Epithelial cell of esophagus (primary cell): ENCODE results near the gene TRAPPC3.
A peak's percentile ranks its signal among the peaks of the same experiment; 100 is the strongest.
"Not testable (repeated sequence)": the region's sequence is repeated elsewhere in the genome, so short reads cannot be mapped to it uniquely, and the experiment has no call there.

Source experiments
- DNase-seq: peaks from one replicate; pipeline ENCODE4 v3.0.0; 2010; ENCODE audit warnings: low read depth
- H3K4me3 ChIP-seq: 2 replicates; pipeline ENCODE4 v1.5.1; 2011; ENCODE audit warnings: mild to moderate bottlenecking, low read length, control low read depth
- TF ChIP-seq, protein P1 (sequence below): IDR thresholded peaks from 2 replicates; pipeline ENCODE4 v1.5.1; 2011; ENCODE audit warnings: low read depth, mild to moderate bottlenecking, low read length, control low read depth, inconsistent platforms; ENCODE audit not compliant: insufficient read depth; ENCODE audit errors: missing control alignments

TRAPPC3 gene

DNA sequence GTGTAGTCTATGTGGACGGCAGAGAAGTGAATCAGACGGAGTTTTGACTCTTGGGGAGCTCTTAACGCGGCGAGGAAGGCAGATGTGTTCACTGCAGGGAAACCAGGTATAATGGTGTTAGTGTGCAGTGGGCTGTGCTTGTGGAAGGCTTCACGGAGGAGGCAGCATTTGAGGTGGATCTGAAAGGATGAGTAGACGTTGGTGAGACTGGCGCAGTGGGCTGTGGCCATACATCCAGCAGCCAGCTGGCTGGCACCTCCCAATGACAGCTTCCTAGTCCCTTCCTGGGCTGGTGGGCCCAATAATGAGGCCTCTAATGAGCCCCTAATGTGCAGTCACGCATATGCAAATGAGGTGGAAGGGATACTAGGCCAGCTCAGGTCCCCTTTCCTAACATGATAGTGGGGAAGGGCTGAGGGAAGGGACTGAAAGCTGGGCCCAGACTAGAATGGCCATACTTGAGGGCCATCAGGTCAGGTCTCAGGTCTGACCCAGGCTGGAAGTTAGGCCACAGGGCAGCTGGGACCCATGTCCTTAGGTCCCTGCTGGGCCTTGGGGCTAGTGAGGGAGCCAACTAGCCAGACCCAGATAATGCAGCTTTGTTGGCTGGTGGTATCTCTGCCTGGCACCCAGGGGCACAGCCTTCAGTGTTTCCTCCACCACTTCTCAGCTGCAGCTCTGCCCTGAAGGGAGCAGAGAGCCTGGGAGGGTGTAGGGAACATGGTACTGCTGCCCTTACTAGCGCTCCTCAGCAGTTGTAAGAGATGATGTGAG lies 10.5 kb upstream of the TRAPPC3 start:
- no peak overlapping the region for H3K4me3 ChIP-seq
- no peak for DNase-seq
- TF ChIP-seq, protein P1, sequence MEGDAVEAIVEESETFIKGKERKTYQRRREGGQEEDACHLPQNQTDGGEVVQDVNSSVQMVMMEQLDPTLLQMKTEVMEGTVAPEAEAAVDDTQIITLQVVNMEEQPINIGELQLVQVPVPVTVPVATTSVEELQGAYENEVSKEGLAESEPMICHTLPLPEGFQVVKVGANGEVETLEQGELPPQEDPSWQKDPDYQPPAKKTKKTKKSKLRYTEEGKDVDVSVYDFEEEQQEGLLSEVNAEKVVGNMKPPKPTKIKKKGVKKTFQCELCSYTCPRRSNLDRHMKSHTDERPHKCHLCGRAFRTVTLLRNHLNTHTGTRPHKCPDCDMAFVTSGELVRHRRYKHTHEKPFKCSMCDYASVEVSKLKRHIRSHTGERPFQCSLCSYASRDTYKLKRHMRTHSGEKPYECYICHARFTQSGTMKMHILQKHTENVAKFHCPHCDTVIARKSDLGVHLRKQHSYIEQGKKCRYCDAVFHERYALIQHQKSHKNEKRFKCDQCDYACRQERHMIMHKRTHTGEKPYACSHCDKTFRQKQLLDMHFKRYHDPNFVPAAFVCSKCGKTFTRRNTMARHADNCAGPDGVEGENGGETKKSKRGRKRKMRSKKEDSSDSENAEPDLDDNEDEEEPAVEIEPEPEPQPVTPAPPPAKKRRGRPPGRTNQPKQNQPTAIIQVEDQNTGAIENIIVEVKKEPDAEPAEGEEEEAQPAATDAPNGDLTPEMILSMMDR: no peak

DNA sequence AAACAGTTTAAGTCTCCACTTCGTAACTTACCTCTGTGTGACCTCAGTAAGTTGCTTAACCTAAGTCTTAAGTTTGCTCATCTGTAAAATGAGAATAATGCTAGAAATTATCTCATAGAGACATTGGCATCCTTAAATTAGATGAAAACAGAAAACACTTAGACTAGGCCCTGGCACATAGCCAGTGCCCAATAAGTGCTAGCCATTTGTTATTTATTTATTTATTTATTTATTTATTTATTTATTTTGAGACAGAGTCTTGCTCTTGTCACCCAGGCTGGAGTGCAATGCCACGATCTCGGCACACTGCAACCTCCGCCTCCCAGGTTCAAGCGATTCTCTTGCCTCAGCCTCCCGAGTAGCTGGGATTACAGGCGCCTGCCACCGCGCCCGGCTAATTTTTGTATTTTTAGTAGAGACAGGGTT lies 9.6 kb upstream of the TRAPPC3 start:
- not testable (repeated sequence) for H3K4me3 ChIP-seq, DNase-seq

DNA sequence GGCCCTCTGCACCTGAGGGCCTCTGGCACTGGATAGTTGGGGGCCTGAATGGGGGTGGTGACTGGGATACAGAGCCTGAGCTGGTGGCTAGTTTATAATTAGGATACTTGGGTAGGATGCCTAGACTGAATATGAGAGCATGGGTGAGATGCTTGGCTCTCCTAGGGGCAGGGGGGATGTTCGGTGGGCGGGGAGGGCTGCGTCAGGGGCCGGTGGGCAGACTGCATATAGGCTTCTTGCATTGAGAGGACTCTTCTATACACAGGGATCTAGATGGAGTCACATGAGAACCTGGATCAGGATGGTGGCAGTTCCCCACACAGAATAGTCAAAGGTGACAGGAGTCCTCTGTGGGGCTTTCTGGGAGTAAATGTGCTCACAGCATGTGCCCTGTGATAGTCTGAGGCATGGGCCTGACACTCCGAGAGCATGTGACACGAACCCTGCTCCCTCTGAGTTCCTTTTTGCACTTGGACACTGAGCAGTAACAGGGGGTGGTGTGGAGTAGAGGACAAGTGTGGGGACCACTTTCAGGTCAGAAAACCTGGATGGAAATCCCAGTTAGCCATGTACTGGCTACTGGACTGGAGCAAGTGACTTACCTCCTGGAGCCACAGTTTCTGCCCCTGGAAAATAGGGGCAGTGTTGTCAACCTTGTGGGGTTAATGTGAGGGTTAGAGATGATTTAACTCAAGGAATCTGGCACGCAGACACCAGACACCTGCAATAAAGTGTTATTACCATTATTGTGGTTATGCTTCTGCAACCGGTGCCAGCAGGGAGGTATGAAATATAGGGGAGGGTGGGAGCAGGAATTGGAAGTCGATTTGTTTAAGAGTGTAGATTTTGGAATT lies 8.9 kb upstream of the TRAPPC3 start:
- TF ChIP-seq, protein P1: no peak
- DNase-seq: no peak
- peak overlapping the region; percentile 93 for H3K4me3 ChIP-seq

DNA sequence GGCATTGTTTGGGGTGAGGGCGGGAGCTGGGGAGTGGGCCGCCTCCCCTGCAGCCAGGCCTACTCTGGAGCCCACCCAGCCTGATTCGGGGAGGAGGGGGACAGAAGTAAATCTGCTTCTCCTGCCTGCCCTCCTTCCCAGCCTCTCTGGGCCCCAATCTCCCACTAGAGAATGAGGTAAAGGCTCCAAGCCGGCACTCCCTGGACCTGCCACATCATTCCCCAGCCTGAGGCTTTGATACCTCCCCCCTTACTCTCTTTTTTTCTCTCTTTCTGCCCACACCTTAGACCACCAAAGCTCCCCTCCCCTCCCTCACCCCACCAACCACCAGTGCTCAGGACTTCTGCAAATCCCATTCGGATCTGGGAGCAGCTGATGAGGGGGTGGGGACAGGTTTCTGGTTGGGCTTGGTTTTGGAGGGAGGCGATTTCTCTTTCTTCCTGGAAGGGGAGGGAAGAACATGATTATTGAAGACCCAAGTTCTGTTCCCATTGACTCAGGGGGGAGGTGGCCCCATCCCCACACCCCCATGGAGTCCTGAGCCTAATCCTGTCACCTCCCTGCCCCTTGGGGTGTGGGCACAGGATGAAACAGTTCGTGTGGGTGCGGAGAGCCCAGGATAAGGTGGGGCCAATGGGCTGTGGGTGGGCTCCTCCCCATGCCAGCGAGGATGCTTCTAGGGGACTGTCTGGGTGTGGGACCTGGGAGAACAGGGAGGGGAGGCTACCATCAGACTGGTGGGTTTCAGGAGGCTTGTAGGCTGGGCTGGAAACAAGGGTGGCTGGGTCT lies 8.0 kb upstream of the TRAPPC3 start:
- TF ChIP-seq, protein P1: no peak
- DNase-seq: no peak

DNA sequence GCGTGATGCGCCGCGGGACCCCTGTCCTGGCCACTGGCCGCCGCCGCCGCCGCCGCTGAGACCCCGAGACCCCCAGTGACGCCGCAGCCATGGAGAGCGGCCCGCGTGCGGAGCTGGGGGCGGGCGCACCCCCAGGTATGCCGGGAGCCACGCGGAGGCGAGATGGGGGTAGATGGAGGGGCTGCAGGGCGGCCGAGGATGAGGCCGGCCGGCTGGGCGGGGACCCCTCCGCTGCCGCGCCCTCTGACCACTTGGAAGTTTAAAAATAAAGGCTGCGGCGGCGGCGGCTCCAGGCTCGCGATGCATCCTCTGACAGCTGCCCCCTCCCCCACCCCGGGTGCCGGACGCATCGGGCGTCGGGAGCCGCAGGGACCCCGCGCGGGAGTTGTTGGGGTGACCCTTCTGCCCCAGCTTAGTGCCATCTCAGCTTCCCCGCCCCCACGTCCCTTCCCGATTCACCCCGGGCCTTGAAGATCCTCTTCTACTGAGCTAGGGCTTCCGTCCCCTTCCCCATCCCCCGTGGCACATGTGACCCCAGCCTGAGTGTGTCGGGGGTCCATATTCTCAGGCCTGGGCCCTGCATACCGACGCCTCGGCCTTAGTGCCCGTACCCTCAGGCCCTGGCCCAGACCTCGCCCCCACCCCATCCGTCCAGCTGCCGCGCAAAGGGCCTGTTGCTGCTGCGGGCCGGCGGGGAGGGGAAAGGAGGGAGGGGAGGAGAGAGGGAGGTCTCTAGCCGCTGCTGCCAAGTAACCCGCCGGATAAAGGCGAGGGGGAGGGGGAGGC lies 7.2 kb upstream of the TRAPPC3 start:
- peak overlapping the region; percentile 93 for H3K4me3 ChIP-seq
- no peak for DNase-seq
- TF ChIP-seq, protein P1: no peak

More for the DNA sequence above, 8.0 kb upstream of the TRAPPC3 start:
- H3K4me3 ChIP-seq: peak overlapping the region; percentile 93

DNA sequence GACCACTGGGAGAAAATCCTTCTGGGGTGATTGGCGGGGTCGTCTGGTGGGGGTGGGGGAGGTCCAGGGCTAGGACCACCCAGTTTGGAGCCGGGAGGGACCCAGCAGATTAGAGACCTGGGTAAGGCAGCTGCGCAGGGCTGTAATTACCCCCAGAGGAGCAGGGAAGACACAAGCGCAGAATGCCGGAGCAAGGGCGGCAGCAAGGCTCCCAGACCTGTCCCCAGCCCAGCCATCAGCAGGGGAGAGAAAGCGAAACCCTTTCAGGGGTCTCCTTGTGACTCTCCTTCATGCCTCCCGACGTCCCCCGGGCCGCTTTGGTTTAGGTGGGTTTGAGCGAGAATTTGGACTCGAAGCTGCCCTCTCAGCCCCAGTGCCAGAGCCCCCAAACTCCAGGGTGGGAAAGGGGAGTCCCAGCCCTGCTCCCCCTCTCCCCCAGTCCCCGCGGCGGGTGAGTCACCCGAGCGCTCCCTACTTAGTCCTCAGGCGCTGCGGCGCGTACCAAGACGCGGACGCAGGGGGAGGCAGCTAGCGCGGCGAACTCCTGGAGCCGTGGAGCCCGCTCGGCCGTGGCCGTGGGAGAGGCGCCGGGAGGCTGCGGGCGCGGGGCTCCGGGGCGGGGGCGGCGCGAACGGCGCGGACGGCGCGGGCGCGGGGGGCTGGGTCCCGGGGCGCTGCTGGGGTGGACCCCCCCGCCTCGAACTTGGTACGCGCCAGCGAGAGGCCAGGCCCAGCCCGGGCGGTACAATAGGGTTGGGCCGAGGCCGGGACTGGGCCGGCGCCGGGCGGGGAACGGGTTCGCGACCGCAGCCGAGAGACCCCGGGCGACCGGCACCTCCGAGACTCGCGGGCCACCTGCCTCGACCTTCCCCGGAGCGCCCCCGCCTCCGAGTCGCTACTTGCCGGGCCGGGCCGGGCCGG lies 6.4 kb upstream of the TRAPPC3 start, which contains the start of gene MAP7D1:
Gene MAP7D1, plus strand, starts transcription at position 753 of the 921 bp plus-strand sequence. CDS start 258 bp downstream, outside the sequence.
- H3K4me3 ChIP-seq: peak within 1 kb of the TSS; percentile 93
- DNase-seq: peak; percentile 85
- TF ChIP-seq, protein P1: no peak
